Measurements from ENCODE around the gene FGB. TPM values are rescaled to one million over a fixed set of nuclear protein-coding genes. Genes with fewer than 3 reads are reported as not detected.

Gene FGB
- total RNA-seq (2021) (not detected in 2 replicates), Bru-seq, nascent RNA (percentile 9 among the genes with signal in this experiment), BruChase-seq, experiment 1, labeled RNA remaining after a 2-hour chase (percentile 9 among the genes with signal in this experiment), BruChase-seq, experiment 2, labeled RNA remaining after a 6-hour chase (not detected)
- long read RNA-seq: 0 reads

- H3K9me3 ChIP-seq (ENCODE audit: low read depth, low read length, poor library complexity, severe bottlenecking): no peaks in the 10 kb centered on the region
- no peak within 1 kb of the TSS for H3K4me3 ChIP-seq (ENCODE audit: low read depth, low read length, poor library complexity, severe bottlenecking)
- DNase-seq (ENCODE audit: low spot score): no peak
- TF ChIP-seq, protein P1, sequence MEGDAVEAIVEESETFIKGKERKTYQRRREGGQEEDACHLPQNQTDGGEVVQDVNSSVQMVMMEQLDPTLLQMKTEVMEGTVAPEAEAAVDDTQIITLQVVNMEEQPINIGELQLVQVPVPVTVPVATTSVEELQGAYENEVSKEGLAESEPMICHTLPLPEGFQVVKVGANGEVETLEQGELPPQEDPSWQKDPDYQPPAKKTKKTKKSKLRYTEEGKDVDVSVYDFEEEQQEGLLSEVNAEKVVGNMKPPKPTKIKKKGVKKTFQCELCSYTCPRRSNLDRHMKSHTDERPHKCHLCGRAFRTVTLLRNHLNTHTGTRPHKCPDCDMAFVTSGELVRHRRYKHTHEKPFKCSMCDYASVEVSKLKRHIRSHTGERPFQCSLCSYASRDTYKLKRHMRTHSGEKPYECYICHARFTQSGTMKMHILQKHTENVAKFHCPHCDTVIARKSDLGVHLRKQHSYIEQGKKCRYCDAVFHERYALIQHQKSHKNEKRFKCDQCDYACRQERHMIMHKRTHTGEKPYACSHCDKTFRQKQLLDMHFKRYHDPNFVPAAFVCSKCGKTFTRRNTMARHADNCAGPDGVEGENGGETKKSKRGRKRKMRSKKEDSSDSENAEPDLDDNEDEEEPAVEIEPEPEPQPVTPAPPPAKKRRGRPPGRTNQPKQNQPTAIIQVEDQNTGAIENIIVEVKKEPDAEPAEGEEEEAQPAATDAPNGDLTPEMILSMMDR (conservative IDR thresholded peaks at IDR 0.05; ENCODE audit: low read depth, low read length): no peak
- TF ChIP-seq EZH2 (IDR thresholded peaks at IDR 0.05; ENCODE audit: borderline replicate concordance, low read depth, low read length, poor library complexity, severe bottlenecking): no peak
- POLR2A ChIA-PET (ENCODE audit: low non-redundant PET): no interaction called here
- no peaks in the 10 kb centered on the region for H3K4me1 ChIP-seq (ENCODE audit: insufficient read depth, low read length, poor library complexity, severe bottlenecking)
- CTCF ChIA-PET: no interaction called here
- H3K27ac ChIP-seq (ENCODE audit: low read depth, low read length, poor library complexity, severe bottlenecking): no peak within 1 kb of the TSS
- H3K36me3 ChIP-seq (ENCODE audit: insufficient read depth, low read length, poor library complexity, severe bottlenecking): no peaks in the 10 kb centered on the region
- H3K27me3 ChIP-seq (replicated peaks; ENCODE audit: insufficient read depth, low read depth, low read length, poor library complexity): no peaks in the 10 kb centered on the region
- intact Hi-C loops (cut with micrococcal nuclease; ENCODE audit: unreplicated experiment): no loop called here
- BruUV-seq (replicated peaks): no TSS peak
These were observed at the start of gene FGB for GRCh38 chr4:154562697-154563254. Gene FGB (plus strand): TSS chr4:154563011. CDS start chr4:154563019, 8 bp downstream.

DNA sequence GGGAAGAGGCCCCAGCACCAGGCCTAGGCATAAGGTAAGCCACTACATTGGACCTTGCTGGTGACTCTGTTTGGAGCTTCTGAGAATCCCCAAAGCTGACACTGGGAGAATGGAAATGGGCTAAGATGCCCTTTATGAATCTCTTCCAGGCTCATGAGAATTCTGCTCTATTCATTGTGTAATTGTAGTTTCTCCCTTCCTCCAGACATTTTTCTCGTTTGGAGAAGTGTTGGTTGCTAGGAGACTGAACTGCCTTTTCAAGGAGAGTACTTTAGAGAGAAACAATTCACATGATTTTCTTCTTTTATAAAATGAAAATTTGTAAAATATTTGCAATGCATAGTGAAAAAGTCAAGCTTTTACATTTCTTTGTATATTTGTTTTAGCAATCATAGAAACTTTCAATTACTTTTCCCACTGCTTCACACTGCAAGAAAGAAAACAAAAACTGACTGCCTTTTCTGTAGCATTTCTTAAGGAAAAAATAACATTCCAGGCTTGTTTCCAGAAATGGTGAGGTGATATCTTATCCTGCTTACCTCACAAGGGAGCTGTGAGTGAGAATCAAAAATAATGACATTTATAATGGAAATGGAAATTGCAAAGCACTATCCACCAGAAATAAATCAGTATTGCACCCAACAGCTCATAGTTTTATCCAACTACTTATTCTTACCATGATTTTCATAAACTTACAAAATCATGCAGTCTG, 46.3 kb upstream of the FGB start:
- no peaks in the 10 kb centered on the region for H3K9me3 ChIP-seq (ENCODE audit: low read depth, low read length, poor library complexity, severe bottlenecking)
- ChIA-PET CTCF (interaction anchor here (0.5 to 0.6 kb wide), 2 partner anchors 731 to 766 kb away, joined by 3 to 11 read pairs; no protein-coding TSS in a partner anchor), POLR2A (ENCODE audit: low non-redundant PET) (no interaction called here)
- no peaks in the 10 kb centered on the region for H3K36me3 ChIP-seq (ENCODE audit: insufficient read depth, low read length, poor library complexity, severe bottlenecking)
- no TSS peak for BruUV-seq (replicated peaks)
- DNase-seq (ENCODE audit: low spot score): no peak
- H3K4me1 ChIP-seq (ENCODE audit: insufficient read depth, low read length, poor library complexity, severe bottlenecking): no peaks in the 10 kb centered on the region
- no peaks in the 10 kb centered on the region for H3K27me3 ChIP-seq (replicated peaks; ENCODE audit: insufficient read depth, low read depth, low read length, poor library complexity)
- TF ChIP-seq EZH2 (IDR thresholded peaks at IDR 0.05; ENCODE audit: borderline replicate concordance, low read depth, low read length, poor library complexity, severe bottlenecking): no peak
- TF ChIP-seq, protein P1 (conservative IDR thresholded peaks at IDR 0.05; ENCODE audit: low read depth, low read length): no peak
- no peak overlapping the region for H3K4me3 ChIP-seq (ENCODE audit: low read depth, low read length, poor library complexity, severe bottlenecking)
- H3K27ac ChIP-seq (ENCODE audit: low read depth, low read length, poor library complexity, severe bottlenecking): no peak overlapping the region
- intact Hi-C loops (cut with micrococcal nuclease; ENCODE audit: unreplicated experiment): no loop called here

GRCh38 chr4:154517591-154517990, 45.2 kb upstream of the FGB start:
- H3K36me3 ChIP-seq (ENCODE audit: insufficient read depth, low read length, poor library complexity, severe bottlenecking): no peaks in the 10 kb centered on the region
- H3K9me3 ChIP-seq (ENCODE audit: low read depth, low read length, poor library complexity, severe bottlenecking): no peaks in the 10 kb centered on the region
- ChIA-PET POLR2A (ENCODE audit: low non-redundant PET) (no interaction called here), CTCF (no interaction called here)
- no peak overlapping the region for H3K27ac ChIP-seq (ENCODE audit: low read depth, low read length, poor library complexity, severe bottlenecking)
- no peak for DNase-seq (ENCODE audit: low spot score)
- no TSS peak for BruUV-seq (replicated peaks)
- no peak overlapping the region for H3K4me3 ChIP-seq (ENCODE audit: low read depth, low read length, poor library complexity, severe bottlenecking)
- TF ChIP-seq EZH2 (IDR thresholded peaks at IDR 0.05; ENCODE audit: borderline replicate concordance, low read depth, low read length, poor library complexity, severe bottlenecking): no peak
- TF ChIP-seq, protein P1 (conservative IDR thresholded peaks at IDR 0.05; ENCODE audit: low read depth, low read length): no peak
- H3K27me3 ChIP-seq (replicated peaks; ENCODE audit: insufficient read depth, low read depth, low read length, poor library complexity): no peaks in the 10 kb centered on the region
- intact Hi-C loops (cut with micrococcal nuclease; ENCODE audit: unreplicated experiment): no loop called here
- H3K4me1 ChIP-seq (ENCODE audit: insufficient read depth, low read length, poor library complexity, severe bottlenecking): no peaks in the 10 kb centered on the region
